T-helper 2 cell treated with Interferon-gamma antibody and Interleukin-4, amounts not matched to agents 5 μg/mL and 100 μg/mL, for 36 hours (primary cell): ENCODE measurements around the gene ATP1A2.

Experiments used
- DNase-seq: peaks from one replicate; pipeline ENCODE4 v3.0.0; 2021; ENCODE audit warnings: low spot score
- H3K27ac Mint-ChIP-seq: one replicate; pipeline ENCODE4 v1.8.0; 2021; ENCODE audit warnings: mild to moderate bottlenecking, mixed read lengths
- H3K27me3 Mint-ChIP-seq: one replicate; pipeline ENCODE4 v1.8.0; 2021; ENCODE audit warnings: low read depth, mixed read lengths
- H3K36me3 Mint-ChIP-seq: one replicate; pipeline ENCODE4 v1.8.0; 2021; ENCODE audit warnings: low read depth, mixed read lengths
- H3K4me1 Mint-ChIP-seq: one replicate; pipeline ENCODE4 v1.8.0; 2021; ENCODE audit warnings: low read depth, mixed read lengths
- H3K4me3 Mint-ChIP-seq: one replicate; pipeline ENCODE4 v1.8.0; 2022; ENCODE audit warnings: mild to moderate bottlenecking, moderate library complexity, mixed read lengths
- H3K9me3 Mint-ChIP-seq: one replicate; pipeline ENCODE4 v1.8.0; 2021; ENCODE audit warnings: mixed read lengths

ATP1A2 gene

GRCh38 chr1:160115545-160116282, at the start of gene ATP1A2:
Gene ATP1A2 (plus strand): TSS chr1:160115759. CDS start chr1:160115862, 103 bp downstream.
- peaks cover 7% of the 10 kb centered on the region for H3K27me3 Mint-ChIP-seq
- H3K4me1 Mint-ChIP-seq, result no peaks in the 10 kb centered on the region
- H3K27ac Mint-ChIP-seq, result no peak within 1 kb of the TSS
- H3K9me3 Mint-ChIP-seq, result no peaks in the 10 kb centered on the region
- no peak within 1 kb of the TSS for H3K4me3 Mint-ChIP-seq
- no peaks in the 10 kb centered on the region for H3K36me3 Mint-ChIP-seq
- no peak for DNase-seq

DNA sequence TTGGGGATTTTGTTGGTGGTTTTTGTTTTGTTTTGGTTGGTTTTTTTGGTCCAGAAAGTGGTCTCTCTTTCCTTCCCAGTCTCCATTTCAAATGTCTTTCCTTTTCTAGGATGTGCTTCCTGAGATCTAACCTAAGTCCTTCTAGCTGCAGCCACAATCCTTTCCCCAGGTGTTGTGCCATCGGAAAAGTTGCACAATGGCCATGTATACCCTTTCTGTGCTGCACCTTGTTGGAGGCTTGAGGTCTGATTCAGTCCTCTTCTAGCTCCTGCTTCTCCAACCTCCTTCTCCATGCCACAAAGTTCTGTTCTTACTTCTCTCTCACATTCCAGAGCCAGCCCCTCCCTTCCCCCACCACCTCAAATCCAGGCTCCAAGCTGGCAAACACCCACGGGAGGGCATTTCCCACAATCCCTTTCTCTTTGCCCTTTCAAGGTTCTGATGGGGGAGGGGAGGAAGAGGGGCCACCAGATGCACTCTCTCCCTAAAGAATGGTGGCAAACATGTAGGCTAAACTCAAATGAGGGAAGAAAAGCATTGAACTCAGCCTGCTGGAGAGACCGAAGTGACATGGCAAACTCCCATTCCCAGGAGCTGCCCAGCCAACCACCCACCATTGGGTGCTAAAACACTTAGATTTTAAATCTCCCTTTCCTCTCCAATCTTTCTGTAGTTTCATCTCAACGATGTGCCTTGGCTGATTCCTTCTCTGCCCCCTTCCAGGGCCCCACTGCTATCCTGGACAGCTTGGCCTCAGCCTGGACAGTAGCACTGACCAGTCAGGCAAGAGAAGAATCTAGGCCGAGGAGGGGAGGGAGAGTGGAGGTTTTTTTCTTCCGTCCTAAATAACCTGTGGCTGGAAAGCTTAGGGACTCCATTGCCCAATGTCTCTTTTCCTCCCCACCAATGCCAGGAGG, 48.5 kb upstream of the ATP1A2 start:
- Mint-ChIP-seq H3K9me3 (no peaks in the 10 kb centered on the region), H3K36me3 (peaks cover 2% of the 10 kb centered on the region), H3K4me3 (no peak overlapping the region)

DNA sequence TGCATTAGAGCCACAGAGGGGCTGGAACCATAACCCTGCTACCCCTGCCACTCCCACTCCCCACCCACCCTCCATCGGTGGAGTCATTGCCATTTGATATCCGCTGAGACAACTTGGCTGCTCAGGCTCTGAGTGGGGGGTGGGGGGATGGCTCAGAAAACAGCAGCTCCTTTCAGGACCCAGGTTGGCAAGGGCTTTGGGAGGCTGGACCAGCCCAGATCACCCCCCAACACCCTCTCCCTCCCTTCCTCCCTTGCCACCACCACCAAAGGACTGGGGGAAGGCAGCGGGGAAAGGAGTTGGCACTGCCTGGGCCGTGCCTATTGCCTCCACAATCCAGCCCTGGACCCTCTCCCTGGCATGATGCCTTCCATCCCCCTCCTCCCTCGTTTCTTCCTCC, 47.3 kb upstream of the ATP1A2 start:
- no peak for DNase-seq
- no peaks in the 10 kb centered on the region for H3K9me3 Mint-ChIP-seq
- H3K4me3 Mint-ChIP-seq, result no peak overlapping the region
- H3K4me1 Mint-ChIP-seq, result peaks cover 15% of the 10 kb centered on the region
- peaks cover 42% of the 10 kb centered on the region for H3K27me3 Mint-ChIP-seq
- no peak overlapping the region for H3K27ac Mint-ChIP-seq
- H3K36me3 Mint-ChIP-seq, result peaks cover 2% of the 10 kb centered on the region

More for the DNA sequence above, 48.5 kb upstream of the ATP1A2 start:
- no peak overlapping the region for H3K27ac Mint-ChIP-seq
- peaks cover 42% of the 10 kb centered on the region for H3K27me3 Mint-ChIP-seq
- peaks cover 15% of the 10 kb centered on the region for H3K4me1 Mint-ChIP-seq
- no peak for DNase-seq

GRCh38 chr1:160069460-160070231, 45.9 kb upstream of the ATP1A2 start, which contains the start of gene KCNJ10:
Gene KCNJ10 (minus strand): TSS chr1:160070160. CDS start chr1:160042532, 27,628 bp downstream.
- H3K4me3 Mint-ChIP-seq, result peak within 1 kb of the TSS; percentile 83
- no peaks in the 10 kb centered on the region for H3K9me3 Mint-ChIP-seq
- peaks cover 15% of the 10 kb centered on the region for H3K4me1 Mint-ChIP-seq
- H3K36me3 Mint-ChIP-seq, result peaks cover 2% of the 10 kb centered on the region
- H3K27ac Mint-ChIP-seq, result no peak within 1 kb of the TSS
- DNase-seq, result no peak
- H3K27me3 Mint-ChIP-seq, result peaks cover 40% of the 10 kb centered on the region

DNA sequence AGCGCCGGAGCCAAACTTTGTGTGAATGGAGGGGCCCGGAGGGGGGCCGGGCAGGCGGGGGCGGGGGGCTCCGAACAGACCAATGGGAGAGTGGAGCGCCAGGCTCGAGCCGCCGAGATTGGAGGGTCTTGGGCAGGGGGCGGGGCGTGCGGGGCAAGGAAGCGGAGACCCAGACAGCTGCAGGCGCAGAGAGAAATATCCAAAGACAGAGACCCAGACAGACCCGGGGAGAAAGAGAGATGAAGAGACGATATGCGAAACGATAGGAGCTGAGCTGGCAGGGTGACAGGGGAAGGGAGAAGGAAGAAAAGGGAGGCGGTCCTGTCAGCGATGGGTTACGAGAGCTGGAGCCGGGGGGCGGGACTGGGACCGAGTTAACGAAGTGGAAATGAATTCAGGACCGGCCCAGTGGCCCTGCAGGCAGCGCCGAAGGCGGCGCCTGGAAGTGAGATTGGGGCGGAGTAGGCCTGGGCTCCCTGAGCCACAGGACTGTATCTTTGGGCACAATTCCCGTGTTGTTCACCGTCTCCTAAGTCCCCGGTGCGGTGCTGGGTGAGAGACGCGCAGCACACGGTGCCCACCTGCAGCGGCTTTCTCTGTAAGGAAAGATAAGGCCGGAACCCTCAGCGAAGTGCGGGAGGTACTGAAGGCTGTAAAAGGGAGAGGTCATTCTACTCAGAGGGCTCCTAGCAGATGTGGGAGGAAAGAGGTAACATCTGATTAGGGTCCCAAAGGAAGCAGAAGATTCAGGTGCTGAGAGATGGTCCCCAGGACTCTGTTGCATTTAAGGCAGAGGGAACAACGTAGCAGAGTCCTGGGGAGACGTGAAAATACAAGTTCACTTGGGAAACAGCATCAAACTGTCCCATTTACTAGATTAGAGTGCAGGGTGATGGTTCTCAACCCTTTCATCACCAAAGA, 45.1 kb upstream of the ATP1A2 start:
- peaks cover 42% of the 10 kb centered on the region for H3K27me3 Mint-ChIP-seq

GRCh38 chr1:160071289-160071688, 44.3 kb upstream of the ATP1A2 start:
- H3K27me3 Mint-ChIP-seq, result peaks cover 35% of the 10 kb centered on the region
- H3K9me3 Mint-ChIP-seq, result no peaks in the 10 kb centered on the region
- peaks cover 2% of the 10 kb centered on the region for H3K36me3 Mint-ChIP-seq
- H3K4me3 Mint-ChIP-seq, result no peak overlapping the region
- DNase-seq, result no peak
- H3K27ac Mint-ChIP-seq, result no peak overlapping the region
- H3K4me1 Mint-ChIP-seq, result peaks cover 15% of the 10 kb centered on the region

More for the DNA sequence above, 45.1 kb upstream of the ATP1A2 start:
- Mint-ChIP-seq H3K9me3 (no peaks in the 10 kb centered on the region), H3K27ac (no peak overlapping the region), H3K4me1 (peaks cover 15% of the 10 kb centered on the region), H3K4me3 (peak overlapping the region; percentile 83), H3K36me3 (peaks cover 2% of the 10 kb centered on the region)
- DNase-seq, result peak; percentile 40

DNA sequence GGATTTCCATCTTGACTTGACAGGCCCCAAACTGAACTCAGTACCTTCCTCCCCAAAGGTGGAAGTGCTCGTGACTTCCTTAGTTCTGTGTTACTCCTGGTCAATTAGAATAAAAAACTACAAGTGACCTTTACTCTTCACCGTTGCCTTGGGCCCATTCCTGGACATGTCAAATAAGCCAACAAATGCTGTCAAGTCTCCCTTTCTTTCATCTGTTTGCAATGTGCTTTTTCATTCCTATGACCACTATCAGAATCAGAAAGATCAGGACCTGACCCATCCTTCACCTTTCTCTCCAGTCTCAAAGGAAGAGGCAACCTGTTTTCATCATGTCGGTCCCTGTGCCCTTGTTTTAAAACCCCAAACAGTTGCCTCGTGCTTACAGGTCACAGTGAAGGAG, 40.7 kb upstream of the ATP1A2 start:
- H3K27ac Mint-ChIP-seq, result no peak overlapping the region
- no peaks in the 10 kb centered on the region for H3K9me3 Mint-ChIP-seq
- H3K36me3 Mint-ChIP-seq, result peaks cover 2% of the 10 kb centered on the region
- H3K4me3 Mint-ChIP-seq, result no peak overlapping the region
- H3K27me3 Mint-ChIP-seq, result peaks cover 22% of the 10 kb centered on the region
- peaks cover 17% of the 10 kb centered on the region for H3K4me1 Mint-ChIP-seq
- DNase-seq, result no peak

GRCh38 chr1:160075836-160076235, 39.7 kb upstream of the ATP1A2 start:
- H3K27me3 Mint-ChIP-seq, result peaks cover 20% of the 10 kb centered on the region
- no peaks in the 10 kb centered on the region for H3K9me3 Mint-ChIP-seq
- DNase-seq, result no peak
- H3K36me3 Mint-ChIP-seq, result no peaks in the 10 kb centered on the region
- H3K27ac Mint-ChIP-seq, result no peak overlapping the region
- H3K4me1 Mint-ChIP-seq, result peaks cover 13% of the 10 kb centered on the region
- no peak overlapping the region for H3K4me3 Mint-ChIP-seq

GRCh38 chr1:160076295-160076694, 39.3 kb upstream of the ATP1A2 start:
- DNase-seq, result no peak
- no peaks in the 10 kb centered on the region for H3K9me3 Mint-ChIP-seq
- no peaks in the 10 kb centered on the region for H3K36me3 Mint-ChIP-seq
- H3K4me1 Mint-ChIP-seq, result peaks cover 14% of the 10 kb centered on the region
- H3K4me3 Mint-ChIP-seq, result no peak overlapping the region
- H3K27me3 Mint-ChIP-seq, result peaks cover 25% of the 10 kb centered on the region
- no peak overlapping the region for H3K27ac Mint-ChIP-seq

DNA sequence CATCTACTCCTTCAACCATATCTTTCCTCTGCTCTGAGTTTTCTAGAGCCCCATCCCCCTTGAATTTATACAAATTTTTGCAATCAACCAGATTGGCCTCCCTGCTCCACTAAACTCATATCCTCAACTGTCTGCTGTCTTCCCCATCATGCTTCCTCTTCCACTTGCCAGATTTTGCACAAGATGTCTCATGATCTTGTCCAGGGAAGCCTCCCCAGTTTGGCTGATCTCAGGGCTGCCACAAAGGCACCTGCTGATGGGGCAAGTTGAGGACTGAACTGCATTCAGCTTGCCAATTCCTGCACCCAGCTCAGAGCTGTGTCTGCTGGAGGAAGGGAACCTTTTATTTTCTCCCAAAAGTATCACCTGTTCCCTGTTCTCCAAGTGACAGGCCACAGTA, 38.1 kb upstream of the ATP1A2 start:
- Mint-ChIP-seq H3K4me3 (no peak overlapping the region), H3K27ac (no peak overlapping the region), H3K9me3 (no peaks in the 10 kb centered on the region), H3K36me3 (no peaks in the 10 kb centered on the region), H3K4me1 (peaks cover 7% of the 10 kb centered on the region), H3K27me3 (peaks cover 34% of the 10 kb centered on the region)
- no peak for DNase-seq

DNA sequence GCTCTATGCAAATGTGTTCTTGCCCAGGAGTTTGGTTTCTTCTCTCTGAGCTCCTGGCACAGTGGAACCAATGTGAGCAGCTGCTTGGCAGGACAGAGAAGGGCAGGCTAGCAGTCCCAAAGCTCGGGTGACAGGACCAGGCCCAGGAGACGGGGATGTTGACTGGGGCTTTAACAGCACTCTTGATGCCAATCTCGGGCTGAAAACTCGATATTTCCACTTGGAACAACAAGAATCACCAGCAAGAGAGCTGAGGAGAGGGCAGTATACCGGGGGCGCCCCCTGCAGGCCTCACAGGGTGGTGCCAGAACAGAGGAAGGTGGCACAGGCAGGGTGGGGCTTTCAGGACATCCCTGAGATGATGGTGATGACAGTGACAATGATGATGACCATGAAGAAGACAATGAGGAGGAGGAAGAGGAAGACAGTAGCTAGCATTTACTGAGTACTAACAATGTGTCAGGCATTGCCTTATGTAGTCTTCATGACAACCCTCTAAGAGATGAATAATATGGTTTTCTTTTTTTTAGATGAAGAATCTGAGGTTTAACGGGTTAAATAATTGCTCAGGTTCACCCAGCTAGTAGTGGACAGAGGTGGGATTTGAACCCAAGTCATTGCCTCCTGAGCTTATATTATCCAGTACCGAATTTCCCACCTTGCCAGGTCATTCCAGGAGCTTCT, 36.9 kb upstream of the ATP1A2 start:
- no peak overlapping the region for H3K4me3 Mint-ChIP-seq
- no peak overlapping the region for H3K27ac Mint-ChIP-seq
- peaks cover 42% of the 10 kb centered on the region for H3K27me3 Mint-ChIP-seq
- H3K9me3 Mint-ChIP-seq, result no peaks in the 10 kb centered on the region
- peaks cover 7% of the 10 kb centered on the region for H3K4me1 Mint-ChIP-seq
- no peaks in the 10 kb centered on the region for H3K36me3 Mint-ChIP-seq
- peak; percentile 63 for DNase-seq

DNA sequence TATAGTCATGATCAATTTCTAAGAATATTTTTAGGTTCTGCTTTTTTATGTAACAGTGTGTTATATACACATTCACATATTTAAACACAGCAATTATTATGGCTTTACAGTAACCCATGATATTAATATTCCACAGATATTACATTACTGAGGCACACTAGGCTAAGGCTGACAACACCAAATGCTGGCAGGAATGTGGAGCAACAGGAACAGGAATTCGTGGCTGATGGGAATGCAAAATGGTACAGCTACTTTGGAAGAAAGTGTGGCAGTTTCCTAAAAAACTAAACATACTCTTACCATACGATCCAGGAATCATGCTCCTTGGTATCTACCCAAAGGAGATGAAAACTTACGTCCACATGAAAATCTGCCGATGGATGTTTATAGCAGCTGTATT, 36.1 kb upstream of the ATP1A2 start:
- Mint-ChIP-seq H3K27ac (no peak overlapping the region), H3K27me3 (peaks cover 42% of the 10 kb centered on the region), H3K4me3 (no peak overlapping the region), H3K36me3 (no peaks in the 10 kb centered on the region), H3K4me1 (peaks cover 11% of the 10 kb centered on the region), H3K9me3 (no peaks in the 10 kb centered on the region)
- DNase-seq, result no peak
